ENCODE results near the gene KIFC3.
"Not testable (repeated sequence)": the region's sequence is repeated elsewhere in the genome, so short reads cannot be mapped to it uniquely, and the experiment has no call there.

KIFC3 gene

GRCh38 chr16:57751539-57752202, 50.6 kb downstream of the KIFC3 start:
- Histone ChIP-seq H3K9me3 (ENCODE audit: low read length) (no peaks in the 10 kb centered on the region), H3K4me1 (ENCODE audit: insufficient read depth, low read length) (no peaks in the 10 kb centered on the region), H3K27ac (ENCODE audit: low read depth, low read length) (no peak overlapping the region), H3K9ac (ENCODE audit: low read length) (no peak overlapping the region), H3K4me3 (ENCODE audit: low read depth in 1 of 2, low read length in 2 of 2) (no peak overlapping the region), H3K36me3 (ENCODE audit: insufficient read depth, low read length) (peaks cover 8% of the 10 kb centered on the region), H3K27me3 (ENCODE audit: control insufficient read depth in 1 of 2, insufficient read depth in 2 of 2, low read length in 2 of 2) (no peaks in the 10 kb centered on the region)

DNA sequence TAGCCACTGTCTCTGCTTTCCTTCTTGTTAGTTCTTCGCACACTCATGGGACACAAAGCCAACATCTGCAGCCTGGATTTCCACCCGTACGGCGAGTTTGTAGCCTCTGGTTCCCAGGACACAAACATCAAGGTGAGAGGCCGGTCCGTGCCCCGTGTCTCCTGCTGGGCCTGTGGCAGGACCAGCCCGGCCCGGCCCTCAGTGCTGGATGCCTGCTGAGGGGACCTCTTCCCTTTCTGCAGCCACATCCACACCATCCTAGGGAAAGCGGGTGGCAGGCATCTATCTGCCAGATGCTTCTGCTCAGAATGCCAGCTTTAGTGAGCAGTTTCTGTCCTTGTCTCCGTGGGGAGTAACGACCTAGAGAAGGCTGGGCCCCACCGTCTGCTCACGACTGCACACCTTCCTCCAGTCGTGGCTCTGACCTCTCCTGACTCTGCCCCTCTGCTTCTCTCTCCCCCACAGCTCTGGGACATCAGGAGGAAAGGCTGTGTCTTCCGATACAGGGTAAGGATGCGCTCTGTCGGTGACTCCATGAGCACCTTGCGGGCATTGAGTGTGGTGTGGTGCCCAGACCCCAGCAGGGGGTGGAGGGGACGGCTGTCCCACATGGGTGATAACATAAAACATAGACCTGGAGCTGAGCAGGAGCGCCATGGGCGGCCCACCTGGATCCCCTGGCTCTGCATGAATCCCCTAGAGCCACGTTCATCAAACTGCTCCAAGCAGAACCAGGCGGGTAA, 51.3 kb downstream of the KIFC3 start:
- H3K4me3 ChIP-seq (ENCODE audit: low read depth in 1 of 2, low read length in 2 of 2): no peak overlapping the region
- H3K27me3 ChIP-seq (ENCODE audit: control insufficient read depth in 1 of 2, insufficient read depth in 2 of 2, low read length in 2 of 2): no peaks in the 10 kb centered on the region
- H3K9ac ChIP-seq (ENCODE audit: low read length): no peak overlapping the region
- no peaks in the 10 kb centered on the region for H3K9me3 ChIP-seq (ENCODE audit: low read length)
- no peak overlapping the region for H3K27ac ChIP-seq (ENCODE audit: low read depth, low read length)
- no peaks in the 10 kb centered on the region for H3K4me1 ChIP-seq (ENCODE audit: insufficient read depth, low read length)
- H3K36me3 ChIP-seq (ENCODE audit: insufficient read depth, low read length): peaks cover 8% of the 10 kb centered on the region

GRCh38 chr16:57749856-57750452, 52.3 kb downstream of the KIFC3 start:
- H3K27ac ChIP-seq (ENCODE audit: low read depth, low read length): no peak overlapping the region
- H3K36me3 ChIP-seq (ENCODE audit: insufficient read depth, low read length): peaks cover 8% of the 10 kb centered on the region
- H3K4me3 ChIP-seq (ENCODE audit: low read depth in 1 of 2, low read length in 2 of 2): no peak overlapping the region
- no peak overlapping the region for H3K9ac ChIP-seq (ENCODE audit: low read length)
- H3K27me3 ChIP-seq (ENCODE audit: control insufficient read depth in 1 of 2, insufficient read depth in 2 of 2, low read length in 2 of 2): no peaks in the 10 kb centered on the region
- H3K4me1 ChIP-seq (ENCODE audit: insufficient read depth, low read length): no peaks in the 10 kb centered on the region
- H3K9me3 ChIP-seq (ENCODE audit: low read length): no peaks in the 10 kb centered on the region

DNA sequence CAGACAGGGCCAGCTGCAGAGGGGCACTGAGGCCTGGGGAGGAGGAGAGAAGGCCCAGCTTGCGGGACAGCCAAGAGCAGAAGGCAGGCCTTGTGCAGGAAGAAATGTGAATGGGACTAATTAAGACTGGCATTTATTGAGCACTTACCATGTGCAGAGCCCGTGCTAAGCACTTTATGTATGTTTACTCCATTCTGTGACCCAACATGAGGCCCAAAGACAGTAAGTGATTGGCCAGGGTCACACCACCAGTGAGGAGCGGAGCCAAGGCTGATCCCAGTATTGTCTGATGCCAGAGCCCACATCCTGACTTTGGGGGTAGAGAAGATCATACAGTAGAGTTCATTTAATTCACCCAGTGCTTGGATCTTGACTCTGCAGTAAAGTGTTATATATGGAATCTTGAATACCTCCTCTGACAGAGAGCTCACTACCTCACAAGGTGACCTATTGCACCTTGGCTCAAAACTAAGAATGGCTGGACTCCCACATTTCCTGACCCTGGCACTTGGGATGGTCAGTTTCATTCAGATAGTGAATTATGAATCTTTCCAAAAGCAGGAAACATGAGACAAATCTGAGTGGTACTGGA, 53.1 kb downstream of the KIFC3 start:
- H3K27ac ChIP-seq (ENCODE audit: low read depth, low read length): no peak overlapping the region
- H3K27me3 ChIP-seq (ENCODE audit: control insufficient read depth in 1 of 2, insufficient read depth in 2 of 2, low read length in 2 of 2): no peaks in the 10 kb centered on the region
- no peak overlapping the region for H3K9ac ChIP-seq (ENCODE audit: low read length)
- H3K4me1 ChIP-seq (ENCODE audit: insufficient read depth, low read length): no peaks in the 10 kb centered on the region
- H3K9me3 ChIP-seq (ENCODE audit: low read length): no peaks in the 10 kb centered on the region
- no peak overlapping the region for H3K4me3 ChIP-seq (ENCODE audit: low read depth in 1 of 2, low read length in 2 of 2)
- peaks cover 13% of the 10 kb centered on the region for H3K36me3 ChIP-seq (ENCODE audit: insufficient read depth, low read length)

DNA sequence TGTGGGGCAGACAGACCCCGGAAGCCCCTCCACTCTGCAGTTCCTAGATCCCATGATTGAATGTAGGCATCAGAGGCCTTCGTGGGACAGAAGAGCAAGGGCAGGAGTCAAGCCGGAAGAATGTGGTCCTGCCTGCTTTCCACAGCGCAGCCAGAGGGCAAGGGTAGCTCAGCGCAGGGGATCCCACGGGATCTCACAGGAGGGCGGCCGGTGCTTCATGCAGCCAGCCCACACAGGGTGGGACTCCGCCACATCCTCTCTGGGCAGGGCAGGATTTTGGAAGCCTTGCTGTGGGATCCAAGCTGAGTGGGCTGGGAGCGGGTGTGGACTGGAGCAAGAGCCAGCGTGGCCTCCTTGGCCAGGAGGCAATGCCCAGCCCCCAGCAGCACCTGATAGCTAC, 53.7 kb downstream of the KIFC3 start:
- no peaks in the 10 kb centered on the region for H3K4me1 ChIP-seq (ENCODE audit: insufficient read depth, low read length)
- no peaks in the 10 kb centered on the region for H3K27me3 ChIP-seq (ENCODE audit: control insufficient read depth in 1 of 2, insufficient read depth in 2 of 2, low read length in 2 of 2)
- no peak overlapping the region for H3K9ac ChIP-seq (ENCODE audit: low read length)
- H3K9me3 ChIP-seq (ENCODE audit: low read length): no peaks in the 10 kb centered on the region
- no peak overlapping the region for H3K4me3 ChIP-seq (ENCODE audit: low read depth in 1 of 2, low read length in 2 of 2)
- H3K36me3 ChIP-seq (ENCODE audit: insufficient read depth, low read length): peaks cover 13% of the 10 kb centered on the region
- H3K27ac ChIP-seq (ENCODE audit: low read depth, low read length): no peak overlapping the region

DNA sequence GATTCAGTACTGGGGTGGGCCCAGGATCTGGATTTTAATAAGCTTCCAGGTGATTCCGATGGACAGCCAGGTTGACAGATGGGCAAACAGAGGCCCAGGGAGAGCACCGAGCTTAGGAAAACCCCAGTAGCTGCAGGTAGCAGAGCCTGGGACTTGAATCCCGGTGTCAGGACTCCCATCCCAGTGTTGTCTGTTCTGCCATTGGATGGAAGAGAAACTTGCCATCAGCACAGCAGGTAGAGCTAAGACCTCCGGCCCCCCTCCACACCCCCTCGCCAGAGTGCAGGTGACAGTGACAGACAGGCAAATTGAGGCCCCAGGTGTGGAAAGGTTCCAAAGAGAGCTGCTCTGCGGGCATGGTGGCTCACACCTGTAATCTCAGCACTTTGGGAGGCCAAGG, 54.3 kb downstream of the KIFC3 start:
- no peak overlapping the region for H3K4me3 ChIP-seq (ENCODE audit: low read depth in 1 of 2, low read length in 2 of 2)
- H3K9ac ChIP-seq (ENCODE audit: low read length): no peak overlapping the region
- H3K27ac ChIP-seq (ENCODE audit: low read depth, low read length): no peak overlapping the region
- H3K27me3 ChIP-seq (ENCODE audit: control insufficient read depth in 1 of 2, insufficient read depth in 2 of 2, low read length in 2 of 2): no peaks in the 10 kb centered on the region
- no peaks in the 10 kb centered on the region for H3K4me1 ChIP-seq (ENCODE audit: insufficient read depth, low read length)
- no peaks in the 10 kb centered on the region for H3K9me3 ChIP-seq (ENCODE audit: low read length)
- H3K36me3 ChIP-seq (ENCODE audit: insufficient read depth, low read length): peaks cover 13% of the 10 kb centered on the region

DNA sequence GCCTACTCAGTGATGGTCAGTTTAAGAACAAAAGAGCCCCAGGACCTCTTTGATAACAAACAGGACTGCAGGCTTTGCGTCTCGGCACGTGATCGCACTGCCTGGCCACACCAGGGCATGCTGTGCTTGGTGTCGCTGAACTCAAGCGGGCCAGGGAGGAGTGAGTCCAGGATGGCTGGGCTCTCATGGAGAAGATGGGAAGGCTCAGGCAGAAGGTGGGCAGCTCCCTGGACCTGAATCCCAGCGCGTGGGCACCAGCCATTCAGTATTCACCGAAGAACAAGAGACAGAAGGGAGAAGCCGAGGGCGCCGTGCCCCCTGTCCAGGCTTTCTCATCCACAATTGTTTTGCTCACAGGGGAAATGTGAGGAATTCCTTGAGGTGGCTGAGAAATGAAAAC, 54.8 kb downstream of the KIFC3 start:
- H3K27ac ChIP-seq (ENCODE audit: low read depth, low read length): no peak overlapping the region

GRCh38 chr16:57747091-57747490, 55.2 kb downstream of the KIFC3 start:
- Histone ChIP-seq H3K4me3 (ENCODE audit: low read depth in 1 of 2, low read length in 2 of 2) (no peak overlapping the region), H3K9ac (ENCODE audit: low read length) (no peak overlapping the region), H3K36me3 (ENCODE audit: insufficient read depth, low read length) (peaks cover 20% of the 10 kb centered on the region), H3K27ac (ENCODE audit: low read depth, low read length) (no peak overlapping the region), H3K9me3 (ENCODE audit: low read length) (no peaks in the 10 kb centered on the region), H3K4me1 (ENCODE audit: insufficient read depth, low read length) (no peaks in the 10 kb centered on the region), H3K27me3 (ENCODE audit: control insufficient read depth in 1 of 2, insufficient read depth in 2 of 2, low read length in 2 of 2) (no peaks in the 10 kb centered on the region)

More for the DNA sequence above, 54.8 kb downstream of the KIFC3 start:
- Histone ChIP-seq H3K4me3 (ENCODE audit: low read depth in 1 of 2, low read length in 2 of 2) (no peak overlapping the region), H3K36me3 (ENCODE audit: insufficient read depth, low read length) (peaks cover 16% of the 10 kb centered on the region), H3K27me3 (ENCODE audit: control insufficient read depth in 1 of 2, insufficient read depth in 2 of 2, low read length in 2 of 2) (no peaks in the 10 kb centered on the region), H3K4me1 (ENCODE audit: insufficient read depth, low read length) (no peaks in the 10 kb centered on the region), H3K9ac (ENCODE audit: low read length) (no peak overlapping the region), H3K9me3 (ENCODE audit: low read length) (no peaks in the 10 kb centered on the region)

- not testable (repeated sequence) for H3K9ac ChIP-seq (ENCODE audit: low read length); H3K27ac ChIP-seq (ENCODE audit: low read depth, low read length); H3K27me3 ChIP-seq (ENCODE audit: control insufficient read depth in 1 of 2, insufficient read depth in 2 of 2, low read length in 2 of 2); H3K4me1 ChIP-seq (ENCODE audit: insufficient read depth, low read length); H3K4me3 ChIP-seq (ENCODE audit: low read depth in 1 of 2, low read length in 2 of 2); H3K9me3 ChIP-seq (ENCODE audit: low read length)
- peaks cover 17% of the 10 kb centered on the region for H3K36me3 ChIP-seq (ENCODE audit: insufficient read depth, low read length)
Measured at GRCh38 chr16:57746316-57746715, 56.0 kb downstream of the KIFC3 start.

- Histone ChIP-seq H3K4me3 (ENCODE audit: low read depth in 1 of 2, low read length in 2 of 2) (no peak overlapping the region), H3K27me3 (ENCODE audit: control insufficient read depth in 1 of 2, insufficient read depth in 2 of 2, low read length in 2 of 2) (no peaks in the 10 kb centered on the region), H3K9ac (ENCODE audit: low read length) (no peak overlapping the region), H3K4me1 (ENCODE audit: insufficient read depth, low read length) (no peaks in the 10 kb centered on the region), H3K9me3 (ENCODE audit: low read length) (no peaks in the 10 kb centered on the region), H3K36me3 (ENCODE audit: insufficient read depth, low read length) (peaks cover 13% of the 10 kb centered on the region), H3K27ac (ENCODE audit: low read depth, low read length) (no peak overlapping the region)
Measured at GRCh38 chr16:57745768-57746167, 56.5 kb downstream of the KIFC3 start.

DNA sequence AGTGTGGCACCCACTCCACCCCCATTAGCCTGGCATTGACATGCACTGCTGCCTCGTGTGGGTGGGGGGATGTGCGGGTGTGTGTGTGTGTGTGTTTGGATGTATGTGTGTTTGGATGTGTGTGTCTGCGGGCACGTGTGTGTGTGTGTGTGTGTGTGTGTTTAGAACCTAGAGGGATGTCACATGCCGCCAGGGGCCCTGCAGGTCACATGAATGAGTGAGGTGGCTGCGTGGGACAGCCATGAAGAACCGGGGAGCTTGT, 57.7 kb downstream of the KIFC3 start:
- no peak overlapping the region for H3K9ac ChIP-seq (ENCODE audit: low read length)
- H3K27me3 ChIP-seq (ENCODE audit: control insufficient read depth in 1 of 2, insufficient read depth in 2 of 2, low read length in 2 of 2): no peaks in the 10 kb centered on the region
- peaks cover 13% of the 10 kb centered on the region for H3K36me3 ChIP-seq (ENCODE audit: insufficient read depth, low read length)
- H3K27ac ChIP-seq (ENCODE audit: low read depth, low read length): no peak overlapping the region
- no peaks in the 10 kb centered on the region for H3K4me1 ChIP-seq (ENCODE audit: insufficient read depth, low read length)
- no peak overlapping the region for H3K4me3 ChIP-seq (ENCODE audit: low read depth in 1 of 2, low read length in 2 of 2)
- no peaks in the 10 kb centered on the region for H3K9me3 ChIP-seq (ENCODE audit: low read length)

All from muscle layer of colon (tissue), 2 donors.